Esophagus muscularis mucosa (tissue), 3 donors: ENCODE measurements around the gene ROBO1.

Experiments
- POLR2A ChIP-seq: fragments of 450-650 bp; IDR thresholded peaks from one replicate; pipeline ENCODE4 v1.6.1; 2017; ENCODE audit warnings: antibody characterized with exemption, moderate library complexity, mild to moderate bottlenecking, low read depth
- TF ChIP-seq, protein P1 (sequence below), 3 experiments: fragments of 200-600 bp in 2 of 3; fragments of 450-650 bp in 1 of 3; sonication (generic) in 2 of 3; IDR thresholded peaks; one replicate each; pipeline ENCODE4 v1.5.1; 2017 to 2019; ENCODE audit warnings: antibody characterized with exemption in 3 of 3, mild to moderate bottlenecking in 2 of 3, moderate library complexity in 1 of 3

DNA sequence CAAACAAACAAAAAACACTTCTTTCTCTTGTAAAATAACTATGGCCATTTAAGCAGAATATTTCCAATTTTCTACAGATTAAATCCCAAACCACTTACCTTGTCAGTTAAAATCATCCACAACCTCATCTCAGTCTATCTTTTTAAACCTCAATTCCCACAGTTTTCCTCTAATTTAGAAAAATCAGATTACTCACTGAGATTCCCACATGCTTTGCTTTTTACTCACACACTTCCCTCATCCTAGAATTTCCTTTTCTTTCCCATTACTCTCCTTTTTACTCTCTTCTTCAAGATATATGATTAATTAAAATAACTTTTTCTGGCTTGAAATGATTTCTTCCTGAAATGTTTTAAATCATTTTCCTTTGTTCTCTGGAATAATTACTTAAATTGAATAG, 790.7 kb downstream of the ROBO1 start:
- TF ChIP-seq, protein P1, sequence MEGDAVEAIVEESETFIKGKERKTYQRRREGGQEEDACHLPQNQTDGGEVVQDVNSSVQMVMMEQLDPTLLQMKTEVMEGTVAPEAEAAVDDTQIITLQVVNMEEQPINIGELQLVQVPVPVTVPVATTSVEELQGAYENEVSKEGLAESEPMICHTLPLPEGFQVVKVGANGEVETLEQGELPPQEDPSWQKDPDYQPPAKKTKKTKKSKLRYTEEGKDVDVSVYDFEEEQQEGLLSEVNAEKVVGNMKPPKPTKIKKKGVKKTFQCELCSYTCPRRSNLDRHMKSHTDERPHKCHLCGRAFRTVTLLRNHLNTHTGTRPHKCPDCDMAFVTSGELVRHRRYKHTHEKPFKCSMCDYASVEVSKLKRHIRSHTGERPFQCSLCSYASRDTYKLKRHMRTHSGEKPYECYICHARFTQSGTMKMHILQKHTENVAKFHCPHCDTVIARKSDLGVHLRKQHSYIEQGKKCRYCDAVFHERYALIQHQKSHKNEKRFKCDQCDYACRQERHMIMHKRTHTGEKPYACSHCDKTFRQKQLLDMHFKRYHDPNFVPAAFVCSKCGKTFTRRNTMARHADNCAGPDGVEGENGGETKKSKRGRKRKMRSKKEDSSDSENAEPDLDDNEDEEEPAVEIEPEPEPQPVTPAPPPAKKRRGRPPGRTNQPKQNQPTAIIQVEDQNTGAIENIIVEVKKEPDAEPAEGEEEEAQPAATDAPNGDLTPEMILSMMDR (IDR thresholded peaks at IDR 0.05): no peak
- no peak for TF ChIP-seq POLR2A
